NCI-H2171 treated with DMSO at 0.1 percent for 48 hours (cell line): Measurements from ENCODE around the gene ERCC8.
"Not testable (repeated sequence)": the region's sequence is repeated elsewhere in the genome, so short reads cannot be mapped to it uniquely, and the experiment has no call there.

Experiments used
- DNase-seq: peaks from one replicate; lab custom pipeline; 2025; lab: John Stamatoyannopoulos, UW

The ERCC8 gene

GRCh38 chr5:60944904-60945812 lies at the start of gene ERCC8, which contains the start of gene NDUFAF2:
TSS of gene ERCC8 (minus strand) at chr5:60945070. CDS start at chr5:60945008, 62 bp downstream.
TSS of gene NDUFAF2 (plus strand) at chr5:60945205. CDS start at chr5:60945256, 51 bp downstream.
- peak; percentile 82 for DNase-seq

- DNase-seq = peak; percentile 51
Measured at GRCh38 chr5:60993875-60994571, 49.2 kb upstream of the ERCC8 start.

GRCh38 chr5:60993425-60993824 lies 48.6 kb upstream of the ERCC8 start:
- DNase-seq = no peak

GRCh38 chr5:60992871-60993270 lies 48.0 kb upstream of the ERCC8 start:
- DNase-seq = no peak

GRCh38 chr5:60989790-60990189 lies 44.9 kb upstream of the ERCC8 start:
- DNase-seq = no peak

GRCh38 chr5:60982127-60982526 lies 37.3 kb upstream of the ERCC8 start:
- not testable (repeated sequence) for DNase-seq

- DNase-seq = no peak
Measured at GRCh38 chr5:60980511-60980910, 35.6 kb upstream of the ERCC8 start.

GRCh38 chr5:60978968-60979367 lies 34.1 kb upstream of the ERCC8 start:
- DNase-seq = no peak

- no peak for DNase-seq
Measured at GRCh38 chr5:60977956-60978737, 33.3 kb upstream of the ERCC8 start.

- DNase-seq = no peak
Measured at GRCh38 chr5:60972231-60972630, 27.4 kb upstream of the ERCC8 start.

- DNase-seq = no peak
Measured at GRCh38 chr5:60961685-60962084, 16.8 kb upstream of the ERCC8 start.

GRCh38 chr5:60960591-60960990 lies 15.7 kb upstream of the ERCC8 start:
- DNase-seq = peak; percentile 1

GRCh38 chr5:60959156-60959555 lies 14.3 kb upstream of the ERCC8 start:
- peak; percentile 10 for DNase-seq

GRCh38 chr5:60958712-60959111 lies 13.8 kb upstream of the ERCC8 start:
- DNase-seq = no peak

- no peak for DNase-seq
Measured at GRCh38 chr5:60958088-60958487, 13.2 kb upstream of the ERCC8 start.

GRCh38 chr5:60955239-60955638 lies 10.4 kb upstream of the ERCC8 start:
- no peak for DNase-seq

GRCh38 chr5:60948738-60949137 lies 3.9 kb upstream of the ERCC8 start:
- DNase-seq = no peak

- peak; percentile 27 for DNase-seq
Measured at GRCh38 chr5:60945813-60946187, 930 bp upstream of the ERCC8 start.

- no peak for DNase-seq
Measured at GRCh38 chr5:60943624-60944023, 1.2 kb downstream of the ERCC8 start.

- no peak for DNase-seq
Measured at GRCh38 chr5:60929024-60929423, 15.8 kb downstream of the ERCC8 start.

GRCh38 chr5:60927450-60927849 lies 17.4 kb downstream of the ERCC8 start:
- DNase-seq = no peak

GRCh38 chr5:60918466-60918865 lies 26.4 kb downstream of the ERCC8 start:
- no peak for DNase-seq
